22Rv1 (cell line): ENCODE data around the gene NDUFV2.

Source experiments
- ZFX ChIP-seq: fragments of 450-650 bp; IDR thresholded peaks from 2 replicates; pipeline ENCODE4 v1.6.1; 2017; ENCODE audit warnings: antibody characterized with exemption, borderline replicate concordance
- TF ChIP-seq, protein P1 (sequence below): fragments of 450-650 bp; IDR thresholded peaks from 2 replicates; pipeline ENCODE4 v1.5.1; 2017; ENCODE audit warnings: mild to moderate bottlenecking

- TF ChIP-seq, protein P1, sequence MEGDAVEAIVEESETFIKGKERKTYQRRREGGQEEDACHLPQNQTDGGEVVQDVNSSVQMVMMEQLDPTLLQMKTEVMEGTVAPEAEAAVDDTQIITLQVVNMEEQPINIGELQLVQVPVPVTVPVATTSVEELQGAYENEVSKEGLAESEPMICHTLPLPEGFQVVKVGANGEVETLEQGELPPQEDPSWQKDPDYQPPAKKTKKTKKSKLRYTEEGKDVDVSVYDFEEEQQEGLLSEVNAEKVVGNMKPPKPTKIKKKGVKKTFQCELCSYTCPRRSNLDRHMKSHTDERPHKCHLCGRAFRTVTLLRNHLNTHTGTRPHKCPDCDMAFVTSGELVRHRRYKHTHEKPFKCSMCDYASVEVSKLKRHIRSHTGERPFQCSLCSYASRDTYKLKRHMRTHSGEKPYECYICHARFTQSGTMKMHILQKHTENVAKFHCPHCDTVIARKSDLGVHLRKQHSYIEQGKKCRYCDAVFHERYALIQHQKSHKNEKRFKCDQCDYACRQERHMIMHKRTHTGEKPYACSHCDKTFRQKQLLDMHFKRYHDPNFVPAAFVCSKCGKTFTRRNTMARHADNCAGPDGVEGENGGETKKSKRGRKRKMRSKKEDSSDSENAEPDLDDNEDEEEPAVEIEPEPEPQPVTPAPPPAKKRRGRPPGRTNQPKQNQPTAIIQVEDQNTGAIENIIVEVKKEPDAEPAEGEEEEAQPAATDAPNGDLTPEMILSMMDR: no peak
- TF ChIP-seq ZFX: no peak
These were observed 38.5 kb downstream of the NDUFV2 start for GRCh38 chr18:9140984-9141383.
